ENCODE measurements around the gene TPO.

Gene TPO

DNA sequence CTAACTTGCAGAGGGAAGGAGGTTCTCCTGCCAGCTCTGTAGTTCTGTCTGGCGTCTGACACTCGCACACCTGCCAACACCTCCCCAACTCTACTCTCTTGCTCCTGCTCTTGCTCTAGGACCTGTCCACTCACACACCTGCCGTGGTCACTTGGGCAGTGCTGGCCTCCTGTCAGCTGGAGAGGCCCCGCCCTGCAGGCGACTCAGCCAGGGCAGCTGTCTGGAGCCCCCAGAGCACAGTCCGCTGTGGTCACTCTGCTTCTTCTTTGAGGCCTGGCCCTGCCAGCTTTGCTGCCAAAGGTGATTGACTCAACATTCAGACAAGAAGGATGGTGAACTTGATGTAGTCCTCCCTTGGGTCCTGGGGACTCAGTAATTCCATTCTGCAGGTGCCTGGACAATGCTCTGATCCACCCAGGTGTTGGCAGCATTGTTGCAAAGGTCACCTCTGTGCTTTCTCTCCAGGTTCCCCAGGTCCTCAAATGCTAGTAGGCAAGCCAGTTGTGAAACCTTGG lies 18.7 kb downstream of the TPO start:
- no peaks in the 10 kb centered on the region for H3K4me1 Mint-ChIP-seq
- H3K27me3 Mint-ChIP-seq (ENCODE audit: low read depth, poor library complexity), result peaks cover 19% of the 10 kb centered on the region
- H3K36me3 Mint-ChIP-seq (ENCODE audit: low read depth), result no peaks in the 10 kb centered on the region
- TF ChIP-seq, protein P1, sequence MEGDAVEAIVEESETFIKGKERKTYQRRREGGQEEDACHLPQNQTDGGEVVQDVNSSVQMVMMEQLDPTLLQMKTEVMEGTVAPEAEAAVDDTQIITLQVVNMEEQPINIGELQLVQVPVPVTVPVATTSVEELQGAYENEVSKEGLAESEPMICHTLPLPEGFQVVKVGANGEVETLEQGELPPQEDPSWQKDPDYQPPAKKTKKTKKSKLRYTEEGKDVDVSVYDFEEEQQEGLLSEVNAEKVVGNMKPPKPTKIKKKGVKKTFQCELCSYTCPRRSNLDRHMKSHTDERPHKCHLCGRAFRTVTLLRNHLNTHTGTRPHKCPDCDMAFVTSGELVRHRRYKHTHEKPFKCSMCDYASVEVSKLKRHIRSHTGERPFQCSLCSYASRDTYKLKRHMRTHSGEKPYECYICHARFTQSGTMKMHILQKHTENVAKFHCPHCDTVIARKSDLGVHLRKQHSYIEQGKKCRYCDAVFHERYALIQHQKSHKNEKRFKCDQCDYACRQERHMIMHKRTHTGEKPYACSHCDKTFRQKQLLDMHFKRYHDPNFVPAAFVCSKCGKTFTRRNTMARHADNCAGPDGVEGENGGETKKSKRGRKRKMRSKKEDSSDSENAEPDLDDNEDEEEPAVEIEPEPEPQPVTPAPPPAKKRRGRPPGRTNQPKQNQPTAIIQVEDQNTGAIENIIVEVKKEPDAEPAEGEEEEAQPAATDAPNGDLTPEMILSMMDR (IDR thresholded peaks at IDR 0.05), result no peak
- H3K9me3 Mint-ChIP-seq, result no peaks in the 10 kb centered on the region
- DNase-seq, result no peak
- H3K4me3 Mint-ChIP-seq, result no peak overlapping the region
- H3K27ac Mint-ChIP-seq, result no peak overlapping the region

DNA sequence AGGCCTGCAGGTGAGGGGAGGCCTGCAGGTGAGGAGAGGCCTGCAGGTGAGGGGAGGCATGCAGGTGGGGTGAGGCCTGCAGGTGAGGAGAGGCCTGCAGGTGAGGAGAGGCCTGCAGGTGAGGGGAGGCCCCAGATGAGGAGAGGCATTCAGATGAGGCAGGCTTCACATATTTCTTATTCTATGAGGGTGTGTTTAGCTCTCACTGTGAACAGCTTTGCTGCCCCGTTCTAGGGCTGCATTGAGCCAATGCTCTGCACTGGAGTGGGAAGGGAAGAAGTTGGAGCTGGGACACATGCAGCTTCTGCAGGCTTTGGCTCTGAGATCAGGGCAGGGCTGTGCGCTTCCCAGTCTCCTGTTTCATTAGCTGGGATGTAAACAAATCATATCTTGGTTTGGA lies 19.5 kb downstream of the TPO start:
- Mint-ChIP-seq H3K27ac (no peak overlapping the region), H3K9me3 (no peaks in the 10 kb centered on the region), H3K4me3 (no peak overlapping the region), H3K4me1 (no peaks in the 10 kb centered on the region), H3K27me3 (ENCODE audit: low read depth, poor library complexity) (peaks cover 21% of the 10 kb centered on the region), H3K36me3 (ENCODE audit: low read depth) (no peaks in the 10 kb centered on the region)
- DNase-seq, result no peak
- TF ChIP-seq, protein P1 (IDR thresholded peaks at IDR 0.05), result no peak

- Mint-ChIP-seq H3K4me1 (peaks cover 16% of the 10 kb centered on the region), H3K9me3 (peaks cover 11% of the 10 kb centered on the region), H3K36me3 (ENCODE audit: low read depth) (no peaks in the 10 kb centered on the region), H3K4me3 (no peak overlapping the region), H3K27ac (no peak overlapping the region), H3K27me3 (ENCODE audit: low read depth, poor library complexity) (peaks cover 24% of the 10 kb centered on the region)
- TF ChIP-seq, protein P1 (IDR thresholded peaks at IDR 0.05), result no peak
- DNase-seq, result no peak
Observed at GRCh38 chr2:1436369-1436768, 23.1 kb downstream of the TPO start.

GRCh38 chr2:1437101-1437500 lies 23.8 kb downstream of the TPO start:
- TF ChIP-seq, protein P1 (IDR thresholded peaks at IDR 0.05), result no peak
- Mint-ChIP-seq H3K27ac (no peak overlapping the region), H3K4me1 (peaks cover 16% of the 10 kb centered on the region), H3K36me3 (ENCODE audit: low read depth) (no peaks in the 10 kb centered on the region), H3K27me3 (ENCODE audit: low read depth, poor library complexity) (peaks cover 26% of the 10 kb centered on the region), H3K9me3 (peaks cover 18% of the 10 kb centered on the region), H3K4me3 (no peak overlapping the region)
- DNase-seq, result no peak

DNA sequence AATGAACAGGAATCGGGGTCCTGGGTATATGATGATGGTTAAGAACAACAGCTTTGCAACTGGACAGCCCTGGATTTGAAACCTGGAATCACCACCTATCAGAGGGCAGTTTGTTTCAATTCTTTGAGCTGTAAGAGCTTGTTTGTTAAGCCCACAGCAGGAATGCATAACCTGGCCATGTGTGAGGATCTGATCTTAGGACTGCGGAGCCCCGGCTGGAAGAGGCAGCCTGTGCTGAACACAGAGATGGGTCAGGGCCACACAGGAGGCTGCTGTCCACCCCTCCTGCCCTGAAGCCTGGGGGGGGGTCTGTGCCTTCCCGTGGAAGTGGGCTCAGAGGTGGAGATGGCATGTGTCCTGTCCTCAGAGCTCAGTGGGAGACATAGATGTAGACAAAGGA lies 24.3 kb downstream of the TPO start:
- TF ChIP-seq, protein P1 (IDR thresholded peaks at IDR 0.05), result no peak
- H3K4me1 Mint-ChIP-seq, result peaks cover 16% of the 10 kb centered on the region
- no peak for DNase-seq
- no peak overlapping the region for H3K27ac Mint-ChIP-seq
- no peak overlapping the region for H3K4me3 Mint-ChIP-seq
- H3K36me3 Mint-ChIP-seq (ENCODE audit: low read depth), result no peaks in the 10 kb centered on the region
- H3K27me3 Mint-ChIP-seq (ENCODE audit: low read depth, poor library complexity), result peaks cover 28% of the 10 kb centered on the region
- H3K9me3 Mint-ChIP-seq, result peaks cover 19% of the 10 kb centered on the region

- peaks cover 22% of the 10 kb centered on the region for H3K27me3 Mint-ChIP-seq (ENCODE audit: low read depth, poor library complexity)
- H3K4me3 Mint-ChIP-seq, result no peak overlapping the region
- H3K9me3 Mint-ChIP-seq, result peaks cover 28% of the 10 kb centered on the region
- H3K4me1 Mint-ChIP-seq, result peaks cover 16% of the 10 kb centered on the region
- no peaks in the 10 kb centered on the region for H3K36me3 Mint-ChIP-seq (ENCODE audit: low read depth)
- TF ChIP-seq, protein P1 (IDR thresholded peaks at IDR 0.05), result no peak
- H3K27ac Mint-ChIP-seq, result no peak overlapping the region
- DNase-seq, result no peak
Observed at GRCh38 chr2:1438972-1439371, 25.7 kb downstream of the TPO start.

All from nephron progenitor cell (in vitro differentiated cells).